Stomach (tissue), 4 donors: Measurements from ENCODE around the gene TXNDC12.

ENCODE experiments used
- CTCF ChIP-seq, 7 experiments: fragments of 450-650 bp in 4 of 7; fragments of 200-600 bp in 3 of 7; sonication (generic) in 3 of 7; IDR thresholded peaks; one replicate each; pipeline ENCODE4 v1.5.1; 2016 to 2019; ENCODE audit warnings: antibody characterized with exemption in 7 of 7, control low read depth in 2 of 7, mild to moderate bottlenecking in 1 of 7
- EP300 ChIP-seq: sonication (generic); formaldehyde crosslinking; IDR thresholded peaks from one replicate; pipeline ENCODE4 v1.6.1; 2017; ENCODE audit warnings: antibody characterized with exemption

- no peak for TF ChIP-seq CTCF (IDR thresholded peaks at IDR 0.05)
- TF ChIP-seq EP300, result no peak
These were observed 22.2 kb downstream of the TXNDC12 start for GRCh38 chr1:52032785-52033131.
